Measurements from ENCODE around the gene OR4K2.
A peak's percentile ranks its signal among the peaks of the same experiment; 100 is the strongest.

Gene OR4K2

DNA sequence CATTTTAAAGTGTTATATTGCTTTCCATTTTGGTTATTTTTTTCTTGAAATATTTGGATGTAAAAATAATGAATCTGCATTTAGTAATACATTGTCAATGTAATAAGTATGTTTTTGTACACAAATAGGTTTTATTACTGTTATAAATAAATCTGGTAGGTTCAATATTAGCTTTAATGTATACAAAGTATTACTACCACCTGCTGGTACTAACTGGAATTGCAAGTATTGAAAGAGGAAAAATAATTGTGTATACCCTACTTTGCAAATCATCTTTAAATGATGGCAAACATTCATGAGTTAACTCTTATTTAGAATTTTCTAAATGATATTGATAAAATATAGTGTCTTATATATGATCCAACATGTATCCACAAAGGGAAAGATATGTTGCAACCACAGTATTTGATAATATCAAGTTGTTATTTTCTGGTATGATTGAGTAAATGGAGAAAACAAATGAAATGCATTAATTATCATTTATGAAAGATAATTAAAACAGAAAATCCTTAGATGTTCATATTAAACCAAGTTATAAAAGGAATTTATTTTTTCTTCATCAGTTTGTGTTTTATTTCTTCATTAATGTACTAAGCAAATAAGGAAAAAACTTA is 3.2 kb downstream of the OR4K2 start:
- FAIRE-seq, result no peak
- peak; percentile 52 for TF ChIP-seq CTCF (IDR thresholded peaks at IDR 0.05; ENCODE audit: insufficient read depth, missing control alignments)
- DNase-seq (ENCODE audit: insufficient read length, low spot score), result no peak

DNA sequence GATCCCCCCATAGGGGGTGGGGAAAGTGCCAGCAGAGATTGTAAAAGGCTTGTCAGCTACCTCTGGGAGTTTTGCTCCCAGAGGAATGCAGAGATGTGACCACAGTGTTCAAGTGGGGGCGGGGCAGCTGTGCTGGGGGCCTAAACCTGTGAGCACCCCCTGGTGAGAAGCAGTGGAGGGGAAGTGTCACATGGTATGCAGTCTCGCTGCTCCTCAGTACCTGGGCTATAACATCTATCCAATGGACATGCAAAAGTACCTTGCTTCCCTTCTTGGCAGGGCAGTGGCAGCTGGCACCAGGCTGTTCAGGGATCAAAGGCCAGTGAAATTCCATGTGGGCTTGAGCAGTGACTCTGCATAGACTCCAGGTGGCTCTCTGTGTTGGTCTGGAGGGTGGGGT is 20.3 kb downstream of the OR4K2 start:
- FAIRE-seq, result no peak
- TF ChIP-seq CTCF (IDR thresholded peaks at IDR 0.05; ENCODE audit: insufficient read depth, missing control alignments), result no peak
- no peak for DNase-seq (ENCODE audit: insufficient read length, low spot score)

DNA sequence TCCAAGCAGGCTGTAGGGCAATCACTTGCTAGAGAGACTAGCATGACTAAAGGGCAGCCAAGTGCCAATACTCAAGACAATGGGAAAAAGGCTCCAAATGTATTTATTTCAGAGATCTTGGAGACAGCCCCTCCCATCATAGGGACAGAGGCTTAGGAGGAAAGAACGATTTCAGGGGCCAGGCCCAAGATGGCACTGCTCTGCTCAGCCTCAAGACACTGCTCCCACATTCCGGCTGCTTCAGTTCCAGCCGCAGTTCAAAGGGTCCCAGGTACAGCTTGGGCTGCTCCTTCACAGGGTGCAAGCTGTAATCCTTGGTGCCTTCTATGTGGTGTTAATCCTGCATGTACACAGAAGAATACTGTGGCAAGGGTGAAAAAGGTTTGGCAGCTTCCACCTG is 26.1 kb downstream of the OR4K2 start:
- TF ChIP-seq CTCF (IDR thresholded peaks at IDR 0.05; ENCODE audit: insufficient read depth, missing control alignments), result no peak
- no peak for DNase-seq (ENCODE audit: insufficient read length, low spot score)
- FAIRE-seq, result no peak

DNA sequence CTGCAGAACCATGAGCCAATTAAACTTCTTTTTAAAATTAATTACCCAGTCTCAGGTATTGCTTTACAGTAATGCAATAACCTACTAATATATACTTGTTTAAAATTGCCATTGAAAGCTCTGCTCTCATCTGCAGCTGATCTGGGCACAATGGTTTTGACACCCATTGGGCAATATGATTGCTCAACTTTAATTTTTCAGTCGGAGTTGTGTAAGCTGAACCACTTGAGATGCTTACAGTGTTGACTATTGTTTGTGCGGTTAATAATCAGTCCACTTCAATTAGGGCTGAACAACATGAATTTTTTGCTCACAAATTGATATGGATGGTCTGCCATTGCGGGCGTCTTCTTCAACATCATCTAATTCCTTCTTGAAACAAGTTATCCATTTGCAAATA is 27.5 kb downstream of the OR4K2 start:
- no peak for TF ChIP-seq CTCF (IDR thresholded peaks at IDR 0.05; ENCODE audit: insufficient read depth, missing control alignments)
- no peak for DNase-seq (ENCODE audit: insufficient read length, low spot score)
- no peak for FAIRE-seq

GRCh38 chr14:19906665-19907064 is 31.7 kb downstream of the OR4K2 start:
- no peak for FAIRE-seq
- DNase-seq (ENCODE audit: insufficient read length, low spot score), result no peak
- TF ChIP-seq CTCF (IDR thresholded peaks at IDR 0.05; ENCODE audit: insufficient read depth, missing control alignments), result no peak

DNA sequence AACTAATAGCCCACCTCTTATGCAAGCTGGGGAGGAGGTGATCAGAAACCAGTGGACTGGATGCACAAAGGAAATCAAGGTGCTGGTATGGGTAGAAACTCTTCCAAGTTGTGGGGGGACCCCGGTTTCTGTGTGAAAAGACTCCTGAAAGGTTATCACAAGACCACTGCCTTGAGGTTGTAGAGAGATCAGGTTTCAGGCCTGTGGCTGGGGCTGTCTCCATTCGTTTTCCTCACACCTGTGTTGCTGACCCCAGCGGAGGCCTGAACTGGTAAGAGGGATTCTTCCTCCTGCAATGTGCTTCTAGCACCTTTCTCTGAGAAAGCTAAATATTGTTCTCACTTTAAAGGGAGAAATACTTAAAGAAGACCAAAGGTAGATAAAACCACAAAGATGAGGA is 36.2 kb downstream of the OR4K2 start:
- DNase-seq (ENCODE audit: insufficient read length, low spot score) (no peak), FAIRE-seq (no peak)
- no peak for TF ChIP-seq CTCF (IDR thresholded peaks at IDR 0.05; ENCODE audit: insufficient read depth, missing control alignments)

- DNase-seq (ENCODE audit: insufficient read length, low spot score), result no peak
- FAIRE-seq, result no peak
- no peak for TF ChIP-seq CTCF (IDR thresholded peaks at IDR 0.05; ENCODE audit: insufficient read depth, missing control alignments)
Measured at GRCh38 chr14:19917243-19917642, 42.3 kb downstream of the OR4K2 start.
